Measurements from ENCODE around the gene ZNF615. TPM values are rescaled to one million over a fixed set of nuclear protein-coding genes. Genes with fewer than 3 reads are reported as not detected.
A peak's percentile ranks its signal among the peaks of the same experiment; 100 is the strongest.
"Not testable (repeated sequence)": the region's sequence is repeated elsewhere in the genome, so short reads cannot be mapped to it uniquely, and the experiment has no call there.

ZNF615 gene
- total RNA-seq: 26.5 TPM

GRCh38 chr19:52007806-52008557, at the start of gene ZNF615:
TSS of gene ZNF615 (minus strand) at chr19:52008211. CDS start at chr19:52003711, 4,500 bp downstream.
- FAIRE-seq: no peak

GRCh38 chr19:52056480-52056879, 48.5 kb upstream of the ZNF615 start:
- FAIRE-seq; DNase-seq (ENCODE audit: low spot score in 2 of 2): not testable (repeated sequence)

More at GRCh38 chr19:52007806-52008557, at the start of gene ZNF615:
- peak; percentile 62 to 80 for DNase-seq (ENCODE audit: low spot score in 2 of 2)

GRCh38 chr19:52051736-52052135, 43.7 kb upstream of the ZNF615 start:
- not testable (repeated sequence) for DNase-seq (ENCODE audit: low spot score in 2 of 2); FAIRE-seq

- DNase-seq (ENCODE audit: low spot score in 2 of 2) (peak; percentile 62 to 82), FAIRE-seq (no peak)
Measured at GRCh38 chr19:52048555-52049501, 40.8 kb upstream of the ZNF615 start, which contains the start of gene ZNF432. TSS of gene ZNF432 (minus strand) at chr19:52048838. CDS start at chr19:52046868, 1,970 bp downstream.

DNA sequence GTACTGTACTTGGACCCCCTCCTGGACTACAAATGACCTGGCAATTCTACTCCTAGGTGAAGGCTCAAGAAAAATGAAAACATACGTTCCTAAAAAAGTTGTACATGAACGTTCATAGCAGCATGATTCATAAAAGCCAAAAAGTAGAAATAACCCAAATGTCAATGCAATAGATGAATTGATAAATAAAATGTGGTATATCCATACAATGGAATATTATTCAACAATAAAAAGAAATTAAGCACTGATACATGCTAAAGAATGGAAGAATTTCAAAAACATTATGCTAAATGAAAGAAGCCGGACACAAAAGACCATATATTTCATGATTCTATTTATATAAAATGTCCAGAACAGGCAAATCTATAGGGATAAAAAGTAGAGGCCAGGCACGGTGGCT, 31.2 kb upstream of the ZNF615 start:
- DNase-seq (ENCODE audit: low spot score in 2 of 2): no peak
- no peak for FAIRE-seq

GRCh38 chr19:52034051-52034728, 26.2 kb upstream of the ZNF615 start:
- DNase-seq (ENCODE audit: low spot score in 2 of 2) (no peak), FAIRE-seq (no peak)

- FAIRE-seq (no peak), DNase-seq (ENCODE audit: low spot score in 2 of 2) (no peak)
Measured at GRCh38 chr19:52028780-52029123, 20.7 kb upstream of the ZNF615 start.

- peak; percentile 71 to 80 for DNase-seq (ENCODE audit: low spot score in 2 of 2)
- FAIRE-seq: no peak
Measured at GRCh38 chr19:52028027-52028779, 20.2 kb upstream of the ZNF615 start, which contains the start of gene ZNF614. TSS of gene ZNF614 (minus strand) at chr19:52028379. CDS start at chr19:52025745, 2,634 bp downstream.

DNA sequence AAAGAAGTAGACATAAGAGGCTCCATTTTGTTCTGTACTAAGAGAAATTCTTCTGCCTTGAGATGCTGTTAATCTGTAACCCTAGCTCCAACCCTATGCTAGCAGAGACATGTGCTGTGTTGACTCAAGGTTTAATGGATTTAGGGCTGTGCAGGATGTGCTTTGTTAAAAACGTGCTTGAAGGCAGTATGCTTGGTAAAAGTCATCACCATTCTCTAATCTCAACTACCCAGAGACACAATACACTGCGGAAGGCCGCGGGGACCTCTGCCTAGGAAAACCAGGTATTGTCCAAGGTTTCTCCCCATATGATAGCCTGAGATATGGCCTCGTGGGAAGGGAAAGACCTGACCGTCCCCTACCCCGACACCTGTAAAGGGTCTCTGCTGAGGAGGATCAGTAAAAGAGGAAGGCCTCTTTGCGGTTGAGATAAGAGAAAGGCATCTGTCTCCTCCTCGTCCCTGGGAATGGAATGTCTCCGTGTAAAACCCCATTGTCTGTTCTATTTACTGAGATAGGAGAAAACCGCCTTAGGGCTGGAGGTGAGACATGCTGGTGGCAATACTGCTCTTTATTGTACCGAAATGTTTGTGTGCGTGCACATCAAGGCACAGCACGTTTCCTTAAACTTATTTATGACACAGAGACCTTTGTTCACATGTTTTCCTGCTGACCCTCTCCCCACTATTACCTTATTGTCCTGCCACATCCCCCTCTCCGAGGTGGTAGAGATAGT, 18.4 kb upstream of the ZNF615 start:
- DNase-seq (ENCODE audit: low spot score in 2 of 2); FAIRE-seq: not testable (repeated sequence)

- not testable (repeated sequence) for DNase-seq (ENCODE audit: low spot score in 2 of 2); FAIRE-seq
Measured at GRCh38 chr19:52024478-52024877, 16.5 kb upstream of the ZNF615 start.

- no peak for DNase-seq (ENCODE audit: low spot score in 2 of 2)
- no peak for FAIRE-seq
Measured at GRCh38 chr19:52022193-52022592, 14.2 kb upstream of the ZNF615 start.

GRCh38 chr19:52020506-52020905, 12.5 kb upstream of the ZNF615 start:
- DNase-seq (ENCODE audit: low spot score in 2 of 2) (no peak), FAIRE-seq (no peak)

DNA sequence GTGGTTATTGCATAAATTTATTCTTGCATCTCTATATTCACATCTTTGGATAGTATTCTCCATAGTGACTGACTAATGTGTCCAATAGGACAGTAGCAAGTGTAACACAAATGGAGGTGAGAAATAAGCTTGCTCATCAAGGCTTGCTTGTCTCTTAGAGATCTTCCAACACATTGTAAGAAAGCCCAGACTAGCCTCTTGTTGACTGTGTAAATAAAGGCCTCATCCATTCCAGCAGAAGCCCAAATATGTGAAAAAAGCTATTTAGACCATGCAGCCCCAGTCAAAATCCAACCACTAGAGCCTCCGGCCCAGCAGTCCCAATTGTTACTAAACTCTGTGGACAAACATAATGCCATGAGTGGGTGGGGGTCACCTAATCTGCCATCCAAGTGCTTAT, 2.7 kb upstream of the ZNF615 start:
- FAIRE-seq (no peak), DNase-seq (ENCODE audit: low spot score in 2 of 2) (no peak)

GRCh38 chr19:52007451-52007805, 583 bp downstream of the ZNF615 start:
- DNase-seq (ENCODE audit: low spot score in 2 of 2): no peak
- no peak for FAIRE-seq

GRCh38 chr19:51994048-51994644, 13.9 kb downstream of the ZNF615 start:
- FAIRE-seq (no peak), DNase-seq (ENCODE audit: low spot score in 2 of 2) (no peak)

DNA sequence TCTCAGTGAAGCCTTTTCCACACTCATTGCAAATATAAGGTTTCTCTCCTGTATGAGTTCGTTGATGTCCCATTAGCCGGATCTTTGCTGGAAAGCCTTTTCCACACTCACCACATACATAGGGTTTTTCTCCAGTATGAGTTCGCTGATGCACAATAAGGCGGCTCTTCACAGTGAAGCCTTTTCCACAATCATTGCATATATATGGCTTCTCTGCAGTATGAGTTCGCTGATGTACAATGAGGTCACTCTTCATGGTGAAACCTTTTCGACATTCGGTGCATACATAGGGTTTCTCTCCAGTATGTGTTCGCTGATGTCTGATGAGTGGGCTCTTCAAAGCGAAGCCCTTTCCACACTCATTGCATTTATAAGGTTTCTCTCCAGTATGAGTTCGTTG, 14.6 kb downstream of the ZNF615 start:
- no peak for FAIRE-seq
- no peak for DNase-seq (ENCODE audit: low spot score in 2 of 2)

DNA sequence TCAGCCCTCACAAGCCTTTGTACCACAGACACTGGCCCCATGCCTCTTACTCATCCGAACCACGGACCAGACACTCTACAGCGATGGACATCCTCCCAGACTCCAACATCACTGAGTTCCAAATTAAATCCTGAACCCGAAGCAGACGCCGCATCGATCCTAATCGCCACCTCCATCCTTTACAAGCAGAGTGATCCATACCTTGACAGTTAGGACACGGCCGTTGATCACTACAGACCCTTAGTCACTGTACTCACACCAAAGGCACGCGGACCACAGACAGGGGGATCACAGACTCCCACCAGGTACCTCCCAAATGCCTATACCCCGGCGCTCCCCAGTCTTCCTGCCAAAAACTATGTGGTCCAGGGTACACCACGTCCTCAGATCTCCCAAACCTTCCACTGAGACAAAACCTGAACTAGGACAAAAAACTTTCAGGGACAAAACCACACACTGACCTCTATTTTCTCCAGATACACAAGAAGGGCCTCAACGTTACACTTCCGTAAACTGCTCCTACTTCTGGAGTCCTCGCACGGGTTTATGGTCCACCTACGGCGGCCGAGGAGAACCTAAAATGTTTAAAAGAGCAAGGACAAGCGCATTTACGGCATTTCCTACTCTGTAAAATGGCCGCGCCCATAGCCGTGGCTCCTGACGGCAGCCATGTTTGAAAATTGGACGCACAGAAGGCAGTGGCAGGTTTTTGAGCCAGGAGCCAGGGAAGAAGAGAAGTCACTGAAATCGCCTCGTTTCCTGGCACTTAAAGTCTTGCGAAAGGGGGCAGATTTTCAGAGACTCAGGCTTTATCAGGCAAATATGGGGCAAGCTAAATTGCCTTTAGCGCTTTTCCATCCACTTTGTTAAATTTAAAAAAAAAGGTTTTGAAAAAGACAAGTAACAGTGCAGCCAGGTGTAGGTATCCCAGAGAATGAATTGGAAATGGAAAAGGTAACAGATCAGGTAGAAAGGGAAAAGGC, 21.4 kb downstream of the ZNF615 start, which contains the start of gene ZNF350:
Gene ZNF350, minus strand, starts transcription at position 532 of the 983 bp plus-strand sequence. CDS start 12,480 bp downstream, outside the sequence.
- DNase-seq (ENCODE audit: low spot score in 2 of 2) (peak; percentile 64 to 74), FAIRE-seq (peak; percentile 13)
